Measurements from ENCODE around the gene MTREX.

- TF ChIP-seq POLR2A (IDR thresholded peaks at IDR 0.05) (no peak), POLR2AphosphoS5 (IDR thresholded peaks at IDR 0.05) (no peak)
Observed at GRCh38 chr5:55391707-55392106, 83.9 kb downstream of the MTREX start.

Data from spleen (tissue), 3 donors.